Activated T-helper 2 cell treated with anti-CD3 and anti-CD28 coated beads, Interferon-gamma antibody, Interleukin-2, Interleukin-4, amounts not matched to agents 10 μg/mL and 5 μg/mL and 100 μg/mL, durations not matched to agents 14 hours and 24 hours and 36 hours (primary cell): ENCODE data around the gene VASN. TPM values are rescaled to one million over a fixed set of nuclear protein-coding genes. Genes with fewer than 3 reads are reported as not detected.
A peak's percentile ranks its signal among the peaks of the same experiment; 100 is the strongest.

Experiments
- DNase-seq: peaks from one replicate; pipeline ENCODE4 v3.0.0; 2021; ENCODE audit warnings: low spot score
- H3K27ac Mint-ChIP-seq: one replicate; pipeline ENCODE4 v1.8.0; 2021; ENCODE audit warnings: mixed read lengths
- H3K27me3 Mint-ChIP-seq: one replicate; pipeline ENCODE4 v1.8.0; 2021; ENCODE audit warnings: low read depth, mixed read lengths
- H3K36me3 Mint-ChIP-seq: one replicate; pipeline ENCODE4 v1.8.0; 2021; ENCODE audit warnings: low read depth, mixed read lengths
- H3K4me1 Mint-ChIP-seq: one replicate; pipeline ENCODE4 v1.8.0; 2021; ENCODE audit warnings: low read depth, mixed read lengths
- H3K4me3 Mint-ChIP-seq: one replicate; pipeline ENCODE4 v1.8.0; 2021; ENCODE audit warnings: low read depth, mild to moderate bottlenecking, moderate library complexity, mixed read lengths
- H3K9me3 Mint-ChIP-seq: one replicate; pipeline ENCODE4 v1.8.0; 2021; ENCODE audit warnings: mixed read lengths
- intact Hi-C: fragments of 100-400 bp; cut with micrococcal nuclease; formaldehyde crosslinking; loops from one replicate; pipeline ENCODE4 v1.15.1; 2023
- total RNA-seq: library from RNA; stranded (reverse); gene quantifications from 2 replicates; pipeline ENCODE4 v1.2.3, GENCODE V29; 2022

Gene VASN
- total RNA-seq, 1 donor from 2014 or later = not detected

DNA sequence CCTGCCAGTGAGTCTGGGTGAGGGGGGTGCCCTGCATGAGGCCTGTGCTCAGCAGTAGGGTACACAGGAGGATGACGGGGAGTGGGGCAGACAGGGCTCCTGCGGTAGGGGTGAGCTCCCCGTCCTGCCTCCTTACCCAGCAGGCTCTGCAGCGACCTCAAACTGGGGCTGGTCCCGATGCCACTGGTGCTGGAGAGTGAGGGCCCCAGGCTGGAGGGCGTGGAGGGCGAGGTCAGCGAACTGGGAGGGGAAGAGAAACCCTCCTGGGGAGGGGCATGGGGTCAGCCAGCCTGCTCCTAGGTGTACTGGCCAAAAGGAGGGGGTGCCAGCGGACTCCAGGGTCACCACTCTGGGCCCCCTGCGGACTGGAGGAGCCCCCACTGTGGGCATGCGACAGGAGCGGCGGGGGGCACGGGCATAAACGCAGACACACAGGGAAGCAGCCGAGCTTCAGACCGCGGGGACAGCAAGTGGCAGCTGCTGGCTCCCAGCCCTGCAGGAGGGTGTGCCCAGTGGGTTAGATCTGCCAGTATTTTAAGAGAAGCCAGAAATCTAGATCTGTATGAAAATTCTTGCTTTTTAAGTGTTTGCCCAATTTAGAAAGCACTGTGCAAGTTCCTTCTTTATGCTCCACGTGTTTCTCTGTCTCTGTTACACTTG lies 9.0 kb upstream of the VASN start:
- Mint-ChIP-seq H3K36me3 (peaks cover 42% of the 10 kb centered on the region), H3K4me1 (no peaks in the 10 kb centered on the region), H3K27me3 (no peaks in the 10 kb centered on the region), H3K4me3 (no peak overlapping the region), H3K27ac (no peak overlapping the region), H3K9me3 (no peaks in the 10 kb centered on the region)
- intact Hi-C loops = no loop called here
- DNase-seq = no peak

DNA sequence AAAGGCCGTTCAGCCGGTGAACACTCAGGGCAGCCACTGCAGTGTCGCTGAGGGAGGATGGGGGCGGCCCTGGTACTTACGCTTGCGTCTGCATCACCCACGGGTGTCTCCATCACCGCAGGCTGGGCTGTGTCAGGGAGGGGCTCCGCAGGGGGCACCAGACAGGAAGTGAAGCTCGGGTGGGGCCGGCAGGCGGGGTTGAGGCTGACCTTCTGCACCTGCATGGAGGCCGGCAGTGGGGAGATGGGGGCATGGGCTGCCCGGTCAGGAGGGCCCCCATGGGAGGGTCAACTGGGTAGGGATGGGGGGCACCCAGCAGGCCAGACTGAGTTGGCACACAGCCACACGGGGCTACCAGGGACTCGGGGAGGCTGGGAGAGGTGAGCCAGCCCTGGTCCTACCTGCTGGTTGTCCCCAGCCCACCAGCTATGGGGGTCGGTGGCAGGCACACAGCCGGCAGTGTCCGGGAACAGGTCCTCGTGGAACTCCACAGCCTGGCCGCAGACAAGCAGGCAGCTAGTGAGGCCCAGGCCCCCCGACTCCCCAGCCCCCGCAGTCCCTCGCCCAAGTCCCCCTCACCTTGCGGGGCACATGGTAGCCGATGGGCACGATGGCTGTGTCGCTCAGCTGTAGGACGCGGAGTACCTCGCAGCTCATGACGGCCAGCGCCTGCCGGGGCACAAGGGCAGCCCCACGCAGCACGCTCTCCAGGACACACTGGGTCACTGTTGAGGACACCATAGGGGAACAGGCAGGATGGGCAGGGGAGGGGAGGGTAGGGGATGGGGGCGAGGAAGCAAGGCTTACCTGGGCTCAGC lies 7.2 kb upstream of the VASN start:
- DNase-seq = no peak
- intact Hi-C loops = no loop called here
- H3K4me3 Mint-ChIP-seq = no peak overlapping the region
- no peak overlapping the region for H3K27ac Mint-ChIP-seq
- H3K36me3 Mint-ChIP-seq = peaks cover 39% of the 10 kb centered on the region
- no peaks in the 10 kb centered on the region for H3K27me3 Mint-ChIP-seq
- H3K9me3 Mint-ChIP-seq = no peaks in the 10 kb centered on the region
- H3K4me1 Mint-ChIP-seq = no peaks in the 10 kb centered on the region

DNA sequence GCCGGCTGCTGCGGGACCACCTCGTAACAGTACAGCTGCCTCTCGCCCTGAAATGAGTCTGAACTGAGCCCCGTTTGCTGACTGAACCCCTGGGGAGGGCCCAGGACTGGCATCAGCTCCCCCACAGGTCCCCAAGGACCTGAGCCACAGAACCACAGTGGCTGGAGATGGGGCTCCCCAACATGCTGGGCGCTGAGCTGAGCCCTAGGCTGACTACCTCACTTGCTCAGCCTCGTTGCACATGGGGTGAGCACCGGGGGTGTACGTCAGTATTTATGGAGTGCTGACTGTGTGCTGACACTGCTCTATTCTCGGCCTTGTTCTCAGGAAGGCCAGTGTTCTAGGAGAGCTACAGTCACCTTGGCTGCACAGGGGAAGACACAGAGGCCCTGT lies 6.6 kb upstream of the VASN start:
- intact Hi-C loops = no loop called here

DNA sequence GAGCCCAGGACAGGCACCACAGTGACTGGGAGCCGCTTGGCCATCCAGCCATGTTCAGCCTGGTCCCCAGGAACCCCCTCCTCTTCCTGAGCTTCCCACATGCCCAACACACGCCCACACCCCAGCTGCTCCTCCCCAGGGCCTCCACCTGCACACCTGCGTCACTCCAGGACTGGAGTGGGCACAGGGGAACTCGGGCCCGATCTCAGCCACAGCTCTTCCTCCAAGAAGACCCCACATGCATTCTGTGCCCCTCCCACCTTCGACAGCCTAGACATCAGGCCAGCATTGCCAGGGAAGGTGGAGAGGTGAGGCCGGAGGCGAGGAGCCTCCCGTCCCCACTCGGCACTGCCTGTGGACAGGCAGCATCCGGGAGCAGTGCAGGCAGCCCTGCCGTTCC lies 6.0 kb upstream of the VASN start:
- H3K4me3 Mint-ChIP-seq = no peak overlapping the region
- H3K27ac Mint-ChIP-seq = no peak overlapping the region
- H3K27me3 Mint-ChIP-seq = no peaks in the 10 kb centered on the region
- no peaks in the 10 kb centered on the region for H3K9me3 Mint-ChIP-seq
- intact Hi-C loops = no loop called here
- no peaks in the 10 kb centered on the region for H3K4me1 Mint-ChIP-seq
- DNase-seq = no peak
- peaks cover 29% of the 10 kb centered on the region for H3K36me3 Mint-ChIP-seq

More for the DNA sequence above, 6.6 kb upstream of the VASN start:
- Mint-ChIP-seq H3K9me3 (no peaks in the 10 kb centered on the region), H3K4me1 (no peaks in the 10 kb centered on the region), H3K36me3 (peaks cover 35% of the 10 kb centered on the region), H3K4me3 (no peak overlapping the region), H3K27ac (no peak overlapping the region), H3K27me3 (no peaks in the 10 kb centered on the region)
- no peak for DNase-seq

DNA sequence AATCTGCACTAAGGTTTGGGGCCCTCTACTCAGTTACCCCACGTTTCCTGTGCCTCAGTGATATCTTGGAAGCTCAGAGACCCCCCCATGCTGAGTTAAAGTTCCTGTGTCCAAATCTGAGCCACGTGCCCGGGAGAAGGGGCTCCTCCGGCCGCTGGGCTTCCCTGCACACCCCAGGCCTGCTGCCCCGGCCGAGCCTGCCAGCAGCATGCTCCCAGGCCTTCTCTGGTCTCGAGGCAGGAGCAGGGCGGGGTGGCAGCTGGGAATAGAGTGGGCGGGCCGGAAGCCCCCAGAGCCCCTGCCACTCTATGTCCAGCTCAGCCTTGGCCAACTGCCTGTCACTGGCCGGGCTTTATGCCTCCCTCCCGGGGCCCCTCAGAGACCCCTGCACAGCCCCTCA lies 5.6 kb upstream of the VASN start:
- Mint-ChIP-seq H3K4me3 (no peak overlapping the region), H3K36me3 (peaks cover 25% of the 10 kb centered on the region), H3K9me3 (no peaks in the 10 kb centered on the region), H3K27ac (no peak overlapping the region), H3K4me1 (no peaks in the 10 kb centered on the region), H3K27me3 (no peaks in the 10 kb centered on the region)
- DNase-seq = no peak
- intact Hi-C loops = no loop called here

DNA sequence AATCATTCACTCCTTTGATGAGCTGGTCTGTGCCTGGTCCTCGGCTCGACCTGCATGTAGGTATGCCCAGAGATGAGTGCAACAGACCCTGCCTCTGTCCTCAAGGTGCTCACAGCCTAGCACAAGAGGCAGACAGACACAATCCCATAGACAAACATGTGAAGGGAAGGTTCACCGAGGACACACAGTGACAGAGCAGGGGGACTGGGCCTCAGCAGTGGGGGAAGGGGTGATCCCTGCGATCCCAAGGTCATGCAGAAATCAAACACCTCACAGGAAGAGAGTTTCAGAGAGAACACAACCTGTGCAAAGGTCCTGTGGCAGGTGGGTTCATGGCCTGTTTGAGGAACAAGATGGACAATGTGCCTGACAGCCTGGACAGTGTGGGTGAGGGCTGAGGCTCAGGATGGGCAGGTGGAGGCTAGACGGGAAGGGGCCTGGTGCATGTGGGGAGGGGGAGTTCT lies 4.2 kb upstream of the VASN start:
- no peaks in the 10 kb centered on the region for H3K9me3 Mint-ChIP-seq
- H3K4me3 Mint-ChIP-seq = no peak overlapping the region
- H3K36me3 Mint-ChIP-seq = peaks cover 18% of the 10 kb centered on the region
- DNase-seq = no peak
- H3K4me1 Mint-ChIP-seq = no peaks in the 10 kb centered on the region
- no peaks in the 10 kb centered on the region for H3K27me3 Mint-ChIP-seq
- intact Hi-C loops = no loop called here
- no peak overlapping the region for H3K27ac Mint-ChIP-seq

DNA sequence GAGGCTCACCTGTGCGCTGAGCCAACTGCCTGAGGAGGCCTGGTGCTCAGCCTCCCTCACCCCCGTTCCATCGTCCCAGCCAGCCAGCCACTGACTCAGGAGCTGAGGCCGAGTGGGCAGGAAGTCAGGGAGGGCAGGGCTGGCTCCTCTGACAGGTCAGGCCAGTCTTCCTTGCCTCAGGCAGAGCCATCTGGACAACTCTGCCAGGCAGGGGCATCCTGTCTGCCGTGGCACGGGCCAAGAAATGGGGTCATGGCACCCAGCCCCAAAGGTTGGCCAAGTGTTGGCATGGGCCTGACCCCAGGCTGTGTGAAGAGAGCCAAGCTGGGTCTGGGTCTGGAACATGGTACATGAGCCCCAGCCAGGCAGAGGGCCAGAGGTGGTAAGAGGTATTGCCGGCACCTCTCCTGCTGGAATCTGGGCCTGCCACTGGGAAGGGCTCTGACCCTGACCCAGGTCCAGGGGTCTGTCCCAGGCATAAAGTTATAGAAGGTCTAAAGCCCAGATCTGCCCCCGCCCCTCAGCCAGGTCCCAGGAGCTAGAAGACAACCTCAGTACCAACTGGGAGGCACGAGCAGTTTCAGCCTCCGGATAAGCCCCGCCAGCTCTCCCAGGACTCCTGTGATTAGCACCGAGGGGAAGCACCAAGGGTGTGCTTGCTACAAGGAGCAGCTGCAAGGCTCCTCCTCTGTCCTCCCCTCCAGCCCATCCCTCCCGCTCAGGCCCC lies 2.5 kb upstream of the VASN start:
- Mint-ChIP-seq H3K4me3 (no peak overlapping the region), H3K4me1 (no peaks in the 10 kb centered on the region), H3K9me3 (no peaks in the 10 kb centered on the region), H3K27ac (no peak overlapping the region), H3K36me3 (peaks cover 7% of the 10 kb centered on the region), H3K27me3 (no peaks in the 10 kb centered on the region)
- intact Hi-C loops = no loop called here
- no peak for DNase-seq

DNA sequence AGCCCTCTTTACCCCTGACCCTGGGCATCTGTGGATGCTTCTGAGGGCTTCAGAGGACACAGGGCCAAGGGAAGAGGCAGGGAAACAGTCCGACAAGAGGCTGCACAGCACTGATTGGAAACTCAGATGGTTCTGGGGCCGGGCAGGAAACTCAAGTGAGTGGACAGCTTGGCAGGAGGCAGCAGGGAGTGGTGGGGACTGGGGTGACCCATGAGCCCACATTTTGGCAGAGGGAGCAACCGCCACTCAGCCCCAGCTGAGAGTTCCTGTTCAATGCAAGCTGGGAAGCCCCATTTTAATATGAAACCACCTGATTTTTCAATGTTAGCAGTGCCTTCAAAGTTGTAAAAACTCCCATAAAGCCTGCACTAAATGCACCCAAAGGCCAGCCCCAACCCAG lies 1.5 kb upstream of the VASN start:
- DNase-seq = no peak
- Mint-ChIP-seq H3K9me3 (no peaks in the 10 kb centered on the region), H3K27ac (no peak overlapping the region), H3K36me3 (peaks cover 7% of the 10 kb centered on the region), H3K27me3 (no peaks in the 10 kb centered on the region), H3K4me3 (no peak overlapping the region), H3K4me1 (no peaks in the 10 kb centered on the region)
- intact Hi-C loops = no loop called here

DNA sequence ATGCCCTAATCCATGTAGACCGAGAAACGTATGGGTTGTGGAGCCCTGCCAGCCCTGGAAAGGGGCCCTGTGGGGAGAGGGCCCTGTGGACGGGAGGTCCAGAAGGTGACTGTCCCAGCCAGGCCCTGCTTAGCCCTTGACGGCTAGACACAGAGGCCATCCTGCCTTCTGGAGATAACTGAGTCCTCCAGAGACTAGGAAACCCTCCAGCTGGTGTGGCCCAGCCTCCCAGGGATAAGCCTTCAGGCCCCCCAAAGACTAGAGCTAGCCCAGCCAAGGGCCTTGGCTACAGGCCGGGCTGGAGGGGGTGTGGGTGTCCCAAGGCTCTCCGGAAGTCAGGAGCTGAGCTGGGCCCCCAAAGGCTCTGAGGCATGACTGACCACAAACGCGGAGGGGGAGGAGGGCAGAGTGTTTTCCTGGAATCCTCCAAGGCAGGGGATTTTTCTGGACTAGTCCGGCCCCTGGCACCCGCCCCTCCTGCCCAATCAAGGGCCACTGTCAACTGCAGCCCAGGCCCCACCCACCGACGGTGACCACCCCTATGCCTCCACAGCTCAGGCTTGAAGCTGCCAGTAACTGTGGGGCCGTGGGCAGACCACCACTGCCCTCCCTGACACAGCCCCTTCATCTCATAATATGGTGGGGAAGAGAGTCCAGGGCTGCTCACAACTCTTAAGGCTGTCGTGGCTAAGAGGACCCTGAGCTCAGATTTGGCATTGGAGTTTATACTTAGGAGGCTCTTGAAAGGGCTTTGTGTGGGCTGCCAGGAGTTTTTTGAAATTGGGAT lies 885 bp upstream of the VASN start:
- intact Hi-C loops = no loop called here
- Mint-ChIP-seq H3K4me3 (no peak overlapping the region), H3K36me3 (peaks cover 7% of the 10 kb centered on the region), H3K9me3 (no peaks in the 10 kb centered on the region), H3K4me1 (no peaks in the 10 kb centered on the region), H3K27ac (no peak overlapping the region), H3K27me3 (no peaks in the 10 kb centered on the region)
- no peak for DNase-seq

DNA sequence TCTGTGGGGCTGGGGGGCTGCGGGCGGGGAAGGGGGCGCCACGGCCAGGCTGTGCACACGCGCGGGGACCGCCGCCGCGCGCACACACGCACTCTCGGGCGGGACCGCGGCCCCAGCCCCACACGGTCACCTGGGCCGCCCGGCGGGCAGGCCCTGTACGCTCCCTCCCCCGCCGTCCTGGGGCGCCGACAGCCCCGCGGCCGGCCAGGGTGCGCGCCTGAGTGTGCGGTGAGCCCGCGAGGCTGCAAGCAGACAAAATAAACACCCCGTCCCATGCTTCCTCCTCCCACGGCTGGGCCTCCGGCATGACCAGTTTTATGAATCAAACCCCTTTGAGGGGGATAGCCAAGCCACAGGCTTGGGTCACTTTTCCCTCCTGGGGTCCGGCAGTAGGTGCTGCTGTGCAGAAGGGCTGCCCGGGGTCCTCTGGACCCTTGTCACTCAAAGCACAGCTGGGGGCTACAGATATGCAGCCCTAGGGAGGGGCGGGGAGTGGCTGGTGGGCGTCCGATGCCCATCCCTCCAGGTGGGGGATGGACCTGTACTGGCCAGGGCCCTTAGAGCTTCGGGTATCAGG lies 441 bp downstream of the VASN start:
- DNase-seq = no peak
- H3K27ac Mint-ChIP-seq = no peak overlapping the region
- peak overlapping the region; percentile 52 for H3K4me3 Mint-ChIP-seq
- H3K36me3 Mint-ChIP-seq = peaks cover 7% of the 10 kb centered on the region
- H3K4me1 Mint-ChIP-seq = no peaks in the 10 kb centered on the region
- intact Hi-C loops = no loop called here
- no peaks in the 10 kb centered on the region for H3K27me3 Mint-ChIP-seq
- no peaks in the 10 kb centered on the region for H3K9me3 Mint-ChIP-seq

DNA sequence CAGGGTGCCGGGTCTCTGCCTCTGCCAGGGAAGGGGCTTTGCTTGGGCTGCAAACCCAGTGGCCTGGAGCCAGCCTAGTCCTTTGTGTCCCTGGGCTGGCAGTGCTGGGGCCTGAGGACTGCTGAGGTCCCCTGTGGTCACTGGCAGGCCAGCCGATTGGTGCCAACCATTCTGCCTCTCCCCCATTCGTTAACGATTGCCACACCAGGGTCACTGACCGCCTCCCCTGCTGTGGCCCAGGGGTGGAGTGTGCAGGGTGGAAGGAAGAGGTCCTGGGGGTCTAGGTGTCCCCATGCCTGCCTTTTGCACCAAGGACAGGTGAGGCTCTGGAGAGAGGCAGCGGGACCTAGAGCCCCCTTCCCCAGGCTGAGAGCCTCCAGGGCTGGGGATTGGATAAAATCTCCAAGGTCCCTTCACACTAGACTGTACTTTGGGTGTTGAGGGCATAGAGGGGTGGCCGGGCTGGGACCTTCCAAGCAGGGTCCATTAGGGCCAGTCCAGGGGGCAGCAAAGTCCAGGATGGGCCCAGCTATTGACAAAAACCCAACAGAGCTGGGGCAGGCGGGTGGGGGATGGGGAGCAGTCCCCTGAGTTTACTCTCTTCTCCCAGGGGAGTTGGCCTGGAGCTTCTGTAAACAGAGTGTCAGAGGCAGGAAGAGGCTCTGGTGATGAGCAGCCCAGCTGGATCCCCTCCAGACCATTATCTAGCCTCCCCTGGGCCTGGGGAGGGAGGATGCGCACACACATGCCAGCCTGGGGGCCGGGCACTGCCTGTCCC lies 1.1 kb downstream of the VASN start:
- Mint-ChIP-seq H3K27me3 (no peaks in the 10 kb centered on the region), H3K36me3 (peaks cover 3% of the 10 kb centered on the region), H3K9me3 (no peaks in the 10 kb centered on the region), H3K4me1 (no peaks in the 10 kb centered on the region), H3K4me3 (no peak overlapping the region), H3K27ac (no peak overlapping the region)
- no peak for DNase-seq
- intact Hi-C loops = no loop called here
